HG02981 (cell line): ENCODE measurements around the gene MRPL36.

Source experiments
- ATAC-seq: cut with Tn5 transposase; IDR thresholded peaks from one replicate; pipeline ENCODE4 v1.9.1; 2021; ENCODE audit warnings: mild to moderate bottlenecking, moderate library complexity; ENCODE audit not compliant: unreplicated experiment

MRPL36 gene

GRCh38 chr5:1751864-1752822 is 47.5 kb downstream of the MRPL36 start:
- no peak for ATAC-seq

GRCh38 chr5:1751026-1751863 is 48.4 kb downstream of the MRPL36 start:
- ATAC-seq: no peak

GRCh38 chr5:1750469-1750868 is 49.2 kb downstream of the MRPL36 start:
- ATAC-seq: no peak

GRCh38 chr5:1749346-1750124 is 50.1 kb downstream of the MRPL36 start:
- ATAC-seq: no peak

- ATAC-seq: no peak
Observed at GRCh38 chr5:1748845-1749244, 50.8 kb downstream of the MRPL36 start.
